DMS153 treated with DMSO at 0.1 percent for 48 hours (cell line): Measurements from ENCODE around the gene ANGPT4.

ENCODE experiments used
- DNase-seq: peaks from one replicate; lab custom pipeline; 2025; ENCODE audit not compliant: unreplicated experiment; lab: John Stamatoyannopoulos, UW

The ANGPT4 gene

DNA sequence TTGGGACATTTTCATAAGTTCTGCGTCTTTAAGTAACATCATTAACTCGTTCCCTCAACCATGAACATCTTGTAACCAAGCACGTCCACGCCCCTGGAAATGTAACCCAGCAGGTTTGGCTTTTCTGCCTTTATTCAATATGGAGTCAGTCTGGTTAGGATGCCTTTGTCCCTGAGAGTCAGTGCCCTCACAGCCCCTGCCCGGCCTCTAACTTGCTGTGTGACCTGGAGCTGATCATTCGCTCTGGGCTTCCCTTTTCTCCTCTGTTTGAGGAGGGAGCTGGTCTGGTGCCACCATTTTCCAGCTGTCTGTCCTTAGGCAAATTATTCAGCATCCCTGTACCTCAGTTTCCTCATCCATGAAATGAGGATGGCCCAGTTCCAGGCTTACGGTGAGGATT, 26.5 kb upstream of the ANGPT4 start:
- DNase-seq, result no peak

DNA sequence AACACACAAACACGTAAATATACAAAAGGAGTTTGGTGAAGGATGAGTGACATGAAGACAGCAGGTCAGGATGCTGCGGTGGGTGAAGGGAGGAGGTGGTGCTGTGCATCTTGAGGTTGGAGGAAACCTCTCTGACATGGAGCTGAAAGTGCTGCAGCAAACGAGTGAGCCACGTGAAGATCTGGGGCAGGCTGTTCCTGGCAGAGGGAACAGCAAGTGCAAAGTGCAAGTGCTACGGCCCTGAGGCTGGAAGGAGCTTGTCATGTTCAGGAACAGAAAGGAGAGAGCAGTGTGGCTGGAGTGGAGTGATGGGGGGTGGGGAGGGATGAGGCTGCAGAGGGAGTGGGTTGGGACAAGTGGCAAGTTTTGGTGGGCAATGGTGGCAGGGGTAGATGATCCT, 24.8 kb upstream of the ANGPT4 start:
- DNase-seq, result no peak

DNA sequence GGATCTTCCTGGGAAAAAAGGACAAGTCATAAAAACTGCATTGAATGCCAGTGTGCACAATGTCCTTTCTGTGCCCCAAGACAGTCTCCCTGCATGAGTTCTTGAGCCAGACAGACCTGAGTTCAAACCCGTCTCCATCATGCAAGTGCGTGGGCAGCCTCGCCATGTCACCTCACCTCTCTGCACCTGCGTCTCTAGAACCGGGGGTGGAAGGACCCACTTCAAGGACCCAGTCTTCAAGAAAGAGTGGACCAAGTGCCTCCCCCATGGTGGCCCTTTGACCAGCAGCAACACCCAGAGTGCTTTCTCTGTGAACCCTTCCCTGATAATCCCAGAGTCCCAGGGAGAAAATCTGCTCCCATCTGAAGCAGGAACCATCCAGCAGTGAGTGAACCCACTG, 23.5 kb upstream of the ANGPT4 start:
- no peak for DNase-seq

DNA sequence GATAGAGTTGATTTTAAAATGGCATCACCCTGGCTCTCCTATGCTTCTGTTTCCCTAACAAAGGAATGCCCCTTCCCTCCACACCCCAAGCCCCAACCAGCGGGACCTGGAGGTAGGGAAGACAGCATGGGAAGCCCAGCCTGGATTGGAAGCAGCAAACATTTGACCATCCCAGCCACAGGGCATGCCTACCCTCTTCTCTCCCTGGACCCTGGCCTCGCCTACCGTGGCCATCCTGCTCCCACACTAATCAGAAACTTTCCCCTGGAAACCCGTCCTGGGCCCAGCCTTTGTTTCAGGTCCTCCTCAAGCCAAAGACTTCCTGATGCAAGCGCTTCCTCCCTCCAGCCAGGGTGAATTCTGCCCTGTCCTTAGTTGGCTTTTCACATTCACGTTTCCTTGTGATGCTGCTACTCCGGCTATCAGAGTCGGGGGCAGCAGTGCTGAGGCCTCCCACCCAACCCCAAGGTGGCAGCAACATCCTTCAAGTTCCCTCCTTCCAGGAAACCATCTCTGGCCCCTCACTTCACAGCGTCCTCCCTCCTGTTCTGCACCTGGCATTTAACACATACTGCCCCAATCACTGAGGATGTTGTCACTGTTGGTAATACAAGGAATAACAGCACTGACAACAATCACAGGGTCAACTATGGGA, 18.2 kb upstream of the ANGPT4 start:
- no peak for DNase-seq

DNA sequence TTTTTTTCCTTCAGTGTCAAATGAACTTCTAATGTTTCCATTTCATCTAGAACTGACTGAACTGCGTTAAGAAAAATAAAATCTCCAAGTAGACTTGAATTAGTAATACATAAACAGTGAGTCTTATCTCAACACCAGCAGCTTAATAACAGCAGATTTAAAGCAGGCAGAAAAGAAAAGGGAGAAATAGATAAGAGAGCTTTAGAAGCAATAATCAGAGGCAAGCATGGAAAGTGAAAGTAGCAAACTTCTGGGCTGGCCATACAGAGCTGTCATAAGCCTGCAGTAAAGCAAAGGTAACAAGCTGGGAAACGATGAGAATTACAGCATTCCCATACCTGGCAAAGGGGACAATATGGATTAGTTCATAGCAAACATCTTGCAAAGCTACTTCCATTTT, 16.9 kb upstream of the ANGPT4 start:
- no peak for DNase-seq

DNA sequence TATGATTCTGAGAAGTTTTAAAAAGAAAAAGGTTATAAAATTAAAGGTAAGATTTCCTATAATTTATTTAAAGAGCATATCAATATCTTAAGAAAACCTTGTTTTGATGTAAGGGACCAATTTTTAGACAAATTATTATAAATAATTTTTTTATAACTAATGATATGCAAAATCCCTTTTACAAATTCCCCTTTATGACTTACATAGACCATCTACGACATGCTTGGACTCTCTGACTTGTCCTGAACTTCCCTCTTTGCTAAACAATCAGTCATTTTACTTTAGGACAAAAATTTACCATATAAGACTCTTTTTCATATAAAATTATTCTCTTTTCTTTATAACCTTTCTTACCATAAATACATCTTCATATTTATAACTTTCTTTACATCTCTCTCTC, 15.3 kb upstream of the ANGPT4 start:
- DNase-seq, result no peak

DNA sequence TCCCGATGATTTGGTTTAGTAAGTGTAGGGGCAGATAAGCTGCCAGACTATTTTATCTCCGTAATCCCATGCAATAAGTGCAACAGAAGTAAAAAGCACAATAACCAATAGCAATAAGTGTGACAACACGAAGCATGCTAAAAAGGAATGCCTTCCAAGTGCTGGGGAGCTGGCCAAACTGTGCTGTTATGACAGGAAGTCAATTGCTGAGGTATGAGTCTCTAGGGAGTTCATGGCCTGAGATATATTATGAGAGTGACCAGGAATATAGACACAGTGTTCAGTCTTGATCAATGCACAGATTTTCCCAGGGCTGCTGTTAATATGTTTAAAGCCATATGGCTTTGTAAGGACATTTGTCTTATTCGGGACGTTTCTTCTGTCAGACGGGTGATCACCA, 10.5 kb upstream of the ANGPT4 start:
- DNase-seq, result no peak

DNA sequence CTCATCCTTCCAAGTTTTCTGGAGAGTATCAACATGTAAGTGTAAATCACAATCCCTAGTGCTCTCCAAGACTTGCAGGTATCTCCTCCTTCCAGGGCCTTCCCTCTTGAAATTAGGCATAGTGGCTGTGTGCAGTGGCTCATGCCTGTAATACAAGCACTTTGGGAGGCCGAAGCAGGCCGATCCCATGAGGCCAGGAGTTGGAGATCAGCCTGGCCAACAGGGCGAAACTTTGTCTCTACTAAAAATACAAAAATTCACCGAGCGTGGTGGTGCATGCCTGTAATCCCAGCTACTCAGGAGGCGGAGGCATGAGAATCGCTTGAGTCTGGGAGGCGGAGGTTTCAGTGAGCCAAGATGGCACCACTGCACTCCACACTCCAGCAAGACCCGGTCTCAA, 9.4 kb upstream of the ANGPT4 start:
- DNase-seq, result no peak

DNA sequence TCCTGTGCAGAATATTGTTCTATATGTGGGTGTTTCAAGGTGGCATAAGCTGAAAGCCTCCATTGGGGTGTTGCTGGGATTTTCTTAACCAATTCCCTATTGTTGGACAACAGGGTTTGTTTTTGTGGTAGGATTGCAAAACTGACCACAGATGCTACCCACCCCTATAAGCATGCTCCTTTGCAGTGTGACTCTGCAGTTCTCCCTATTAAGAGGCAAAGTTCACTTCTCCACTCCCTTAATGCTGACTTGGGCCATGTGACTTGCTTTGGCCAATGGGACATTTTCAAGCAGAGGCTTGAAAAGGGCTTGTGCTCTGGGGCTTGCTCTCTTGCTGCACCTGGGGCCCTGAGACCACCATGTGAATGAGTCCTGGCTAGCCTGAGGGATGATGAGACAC, 8.5 kb upstream of the ANGPT4 start:
- DNase-seq, result no peak

DNA sequence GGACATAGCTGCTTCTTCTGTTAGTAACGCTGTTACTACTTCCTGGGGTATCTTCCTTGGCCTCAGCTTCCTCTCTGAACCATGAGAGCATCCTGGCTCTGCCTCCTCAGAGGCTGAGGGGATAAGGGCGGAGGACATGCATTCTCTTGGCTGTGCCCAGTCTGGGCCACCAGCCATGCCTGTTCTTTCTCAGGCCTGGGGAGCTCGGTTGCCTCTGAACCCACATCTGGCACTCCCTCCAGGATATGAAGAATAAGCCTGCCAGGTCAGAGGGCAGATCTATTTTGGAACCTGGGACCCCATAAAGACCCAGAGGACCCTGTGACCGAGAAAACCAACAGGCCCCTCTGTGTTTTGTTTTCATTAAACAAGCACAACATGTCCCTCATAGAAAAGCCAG, 6.6 kb upstream of the ANGPT4 start:
- DNase-seq, result no peak

DNA sequence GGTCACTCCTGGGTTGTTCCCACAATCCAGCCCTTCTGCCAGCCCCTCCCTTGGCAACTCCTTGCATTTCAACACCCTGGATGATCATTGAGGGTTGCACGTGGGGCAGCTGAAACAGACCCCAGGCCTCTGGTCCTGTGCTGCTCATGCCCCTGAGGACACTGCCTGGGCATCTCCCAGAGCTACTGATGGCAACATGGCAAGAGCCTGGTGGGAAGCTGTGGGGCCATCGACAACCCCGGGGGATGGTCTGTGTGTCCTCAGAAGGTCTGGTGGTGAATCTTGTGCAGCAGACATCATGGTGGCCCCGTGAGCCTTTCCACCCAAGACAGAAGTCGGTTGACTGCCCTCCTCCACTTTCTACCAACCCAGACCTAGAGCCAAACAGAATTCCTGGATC, 4.9 kb upstream of the ANGPT4 start:
- DNase-seq, result no peak

DNA sequence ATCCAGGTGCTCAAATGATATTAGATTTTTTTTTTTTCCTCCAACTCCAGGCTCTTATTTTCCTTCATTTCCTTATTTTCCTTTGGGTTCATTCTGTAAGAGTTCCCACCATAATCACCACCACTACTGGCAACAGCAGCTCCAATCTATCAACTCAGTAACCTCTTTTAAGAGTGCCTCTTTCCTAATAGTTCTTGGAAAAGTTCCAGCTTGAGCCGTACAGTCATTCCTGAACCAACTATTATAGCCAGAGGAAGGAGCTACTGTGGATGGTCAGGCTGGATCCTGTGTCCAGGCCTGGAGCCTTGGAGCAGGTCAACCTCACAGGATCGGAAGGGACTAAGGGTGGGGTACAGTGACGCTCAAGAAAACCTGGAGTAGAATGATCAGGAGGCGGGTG, 4.2 kb upstream of the ANGPT4 start:
- no peak for DNase-seq

DNA sequence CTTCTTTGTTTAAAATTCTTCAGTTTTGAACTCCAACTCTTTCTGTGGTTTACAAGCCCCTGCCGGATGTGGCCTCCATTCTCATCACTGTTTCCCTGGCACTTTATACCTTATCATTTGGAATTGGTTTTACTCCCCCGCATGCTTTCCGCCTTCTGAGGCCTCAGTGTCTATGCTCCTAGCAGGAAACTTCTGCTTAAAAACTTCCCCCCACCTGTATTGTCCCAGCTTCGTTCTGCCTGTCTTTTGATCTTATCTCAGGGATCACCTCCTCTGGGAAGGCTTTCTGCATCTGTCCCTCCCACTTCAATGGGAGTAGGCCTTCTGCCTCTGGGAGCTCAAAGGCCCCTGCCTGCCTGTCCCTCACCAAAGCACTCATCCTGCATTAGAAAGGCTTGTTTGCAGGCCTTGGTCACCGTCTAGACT, 3.4 kb upstream of the ANGPT4 start:
- DNase-seq, result no peak

DNA sequence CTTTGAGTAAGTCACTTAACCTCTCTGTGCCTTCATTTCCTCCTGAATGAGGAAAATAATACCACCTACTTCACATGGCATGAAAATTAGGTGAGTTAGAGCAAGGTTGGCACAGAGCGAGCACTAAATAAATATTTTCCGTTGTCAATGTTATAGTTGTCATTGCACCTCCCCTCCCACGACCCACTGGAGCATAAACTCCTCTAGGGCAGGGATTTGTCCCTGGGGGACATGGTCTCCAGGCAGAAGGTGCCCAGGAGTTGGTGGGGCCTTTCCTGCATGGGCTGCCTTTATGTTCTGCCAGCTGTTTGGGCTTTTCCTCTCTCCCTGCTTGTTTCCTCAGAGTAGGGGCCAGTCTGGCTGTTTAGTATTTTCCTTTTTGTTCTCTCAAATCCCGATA, 1.3 kb upstream of the ANGPT4 start:
- no peak for DNase-seq

DNA sequence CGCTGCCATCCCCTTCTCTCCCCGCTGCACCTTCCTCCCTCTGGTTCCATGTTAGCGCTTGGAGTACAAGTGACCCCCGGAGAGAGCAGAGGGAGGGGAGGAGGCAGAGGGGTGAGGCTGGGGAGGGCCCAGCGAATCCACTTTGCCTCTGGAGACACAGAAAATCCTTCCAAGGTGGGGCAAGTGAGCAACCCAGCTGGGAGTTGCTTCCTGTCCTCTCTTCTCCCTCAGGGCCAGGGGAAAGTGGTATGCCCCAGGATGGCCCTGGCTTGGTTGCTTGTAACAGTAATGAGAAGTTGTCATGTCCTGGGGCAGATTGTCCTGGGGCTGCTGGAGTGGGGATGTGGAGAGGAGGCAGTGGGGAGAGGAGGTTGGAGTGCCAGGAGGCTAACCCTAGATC, 691 bp upstream of the ANGPT4 start:
- no peak for DNase-seq

DNA sequence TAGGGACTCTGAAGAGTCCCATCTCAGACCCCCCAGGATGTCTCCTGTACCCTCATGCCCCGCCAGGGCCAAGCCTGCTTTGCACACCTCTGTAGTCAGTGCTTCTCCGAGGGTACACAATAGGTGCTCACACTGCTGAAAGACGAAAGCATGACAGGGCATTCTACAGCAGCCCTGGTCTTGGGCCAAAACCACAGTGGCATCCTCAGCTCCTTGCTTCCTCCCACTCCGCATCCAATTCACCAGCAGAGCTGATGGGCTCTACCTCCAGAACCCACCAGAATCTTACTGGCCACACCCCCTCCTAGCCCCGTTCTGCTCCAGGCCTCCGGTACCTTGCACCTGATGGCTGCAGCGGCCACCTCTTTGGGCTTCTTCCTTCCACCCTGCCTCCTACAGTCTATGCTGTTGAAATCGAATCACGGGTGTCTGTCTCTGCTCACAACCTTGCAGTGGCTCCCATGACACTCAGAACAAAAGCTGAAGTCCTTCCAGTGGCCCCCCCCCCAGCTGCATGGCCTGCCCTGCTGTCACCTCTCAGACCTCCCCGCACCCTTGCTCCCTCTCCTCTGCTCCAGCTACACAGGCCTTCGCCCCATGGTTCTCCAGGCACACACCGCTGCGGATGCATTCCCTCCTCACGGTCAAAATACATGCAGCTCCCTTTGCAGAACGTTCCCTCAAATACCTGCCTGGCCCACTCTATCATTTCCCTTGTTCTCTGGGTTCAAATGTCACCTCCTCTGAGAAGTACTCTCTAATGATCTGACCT, 1.2 kb downstream of the ANGPT4 start:
- DNase-seq, result no peak

DNA sequence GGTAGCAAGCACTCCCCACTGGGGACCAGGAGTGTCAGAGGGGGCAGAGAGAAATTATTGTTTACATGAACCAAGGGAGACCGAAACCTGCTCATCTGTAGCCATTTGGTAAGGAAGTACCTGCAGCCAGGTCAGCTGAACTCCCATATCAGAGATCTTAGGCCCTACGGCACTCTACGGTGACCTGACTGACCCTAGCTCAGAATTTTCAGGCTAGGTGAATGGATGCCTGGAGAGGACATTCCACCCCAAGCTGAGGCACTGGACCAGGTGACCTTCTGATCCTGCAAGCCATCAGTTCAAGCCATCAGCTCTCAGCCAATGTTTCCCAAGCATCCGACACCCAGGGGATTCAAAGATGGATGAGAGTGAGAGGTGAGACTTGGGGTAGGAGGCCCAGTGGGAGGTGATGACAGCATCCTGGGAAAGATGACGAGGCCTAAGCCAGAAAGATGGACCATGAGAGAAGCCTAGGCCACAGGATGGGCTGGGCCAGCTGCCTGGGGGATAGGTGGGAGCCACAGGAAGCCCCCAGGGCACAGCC, 2.8 kb downstream of the ANGPT4 start:
- no peak for DNase-seq

DNA sequence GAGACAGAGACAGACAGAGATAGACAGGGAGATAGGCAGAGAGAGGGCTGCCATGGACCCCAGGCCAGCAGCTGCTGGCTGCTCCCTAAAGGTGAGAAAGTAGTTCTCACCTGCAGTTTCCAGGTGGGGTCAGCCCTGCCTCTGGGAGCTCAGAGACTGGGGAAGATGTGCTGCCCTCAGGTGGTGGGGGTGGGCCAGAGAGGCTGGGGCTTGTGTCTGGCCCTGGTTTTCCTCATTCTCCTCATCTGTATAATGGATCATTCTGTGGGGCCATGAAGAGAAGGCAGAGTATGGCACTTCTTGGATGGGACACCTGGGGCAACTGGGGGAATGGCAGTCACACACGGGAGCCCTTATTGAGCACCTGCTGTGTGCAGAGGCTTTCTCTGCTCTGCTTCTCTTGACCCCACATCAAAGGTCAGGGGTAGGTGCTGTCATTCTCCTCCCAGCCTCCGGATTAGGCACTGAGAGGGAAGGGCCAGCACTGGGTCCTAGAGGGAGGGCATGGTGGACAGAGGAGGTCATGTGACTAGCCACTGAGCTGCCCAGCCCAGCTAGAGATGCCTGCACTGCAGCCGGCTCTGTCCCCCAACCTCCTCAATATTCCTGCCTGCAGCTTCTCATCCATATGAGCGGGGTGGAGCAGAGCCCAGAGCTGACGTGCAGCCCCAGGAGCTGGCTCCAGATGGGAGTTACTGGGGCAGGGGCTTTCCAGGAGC, 4.1 kb downstream of the ANGPT4 start:
- no peak for DNase-seq

DNA sequence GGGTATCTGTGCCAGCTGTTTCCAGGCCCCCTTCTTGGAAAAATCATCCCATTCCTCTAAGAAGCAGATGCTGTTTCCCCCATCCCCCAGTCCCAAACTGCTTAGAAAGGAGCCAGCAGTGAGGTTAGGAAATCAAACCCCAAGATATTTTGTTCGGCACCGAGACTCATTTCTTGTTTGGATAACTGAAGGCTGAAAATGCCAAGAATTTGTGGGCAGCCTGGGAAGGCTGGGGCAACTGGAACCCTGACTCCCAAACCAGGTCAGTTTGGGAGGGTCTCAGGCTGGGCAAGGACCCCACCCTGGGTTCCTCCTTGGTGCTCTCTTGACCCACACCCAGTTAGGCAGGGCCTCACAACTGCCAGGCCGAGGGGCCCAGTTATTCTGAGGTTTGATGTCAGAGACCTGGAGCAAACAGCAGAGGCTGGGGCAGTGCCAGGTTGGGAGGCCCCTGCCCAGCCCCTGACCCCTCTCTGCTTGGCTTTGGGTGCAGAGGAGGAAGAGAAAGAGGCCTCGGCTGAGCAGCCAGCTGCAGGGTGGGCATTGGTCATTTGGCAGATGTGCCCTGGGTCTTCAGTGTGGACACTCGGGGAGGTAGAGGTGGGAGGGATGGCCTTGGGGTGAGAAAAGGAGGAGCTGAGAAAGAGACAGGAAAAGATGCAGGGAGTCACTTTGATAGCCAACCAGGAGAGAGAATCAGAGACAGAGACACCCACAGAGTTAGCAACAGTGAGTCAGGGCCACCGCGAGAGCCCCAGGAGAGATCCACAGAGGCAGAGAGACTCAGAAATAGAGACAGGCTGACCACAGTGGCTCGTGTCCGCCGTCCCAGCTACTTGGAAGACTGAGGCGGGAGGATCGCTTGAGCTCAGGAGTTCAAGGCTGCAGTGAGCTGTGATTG, 5.0 kb downstream of the ANGPT4 start:
- DNase-seq, result no peak

DNA sequence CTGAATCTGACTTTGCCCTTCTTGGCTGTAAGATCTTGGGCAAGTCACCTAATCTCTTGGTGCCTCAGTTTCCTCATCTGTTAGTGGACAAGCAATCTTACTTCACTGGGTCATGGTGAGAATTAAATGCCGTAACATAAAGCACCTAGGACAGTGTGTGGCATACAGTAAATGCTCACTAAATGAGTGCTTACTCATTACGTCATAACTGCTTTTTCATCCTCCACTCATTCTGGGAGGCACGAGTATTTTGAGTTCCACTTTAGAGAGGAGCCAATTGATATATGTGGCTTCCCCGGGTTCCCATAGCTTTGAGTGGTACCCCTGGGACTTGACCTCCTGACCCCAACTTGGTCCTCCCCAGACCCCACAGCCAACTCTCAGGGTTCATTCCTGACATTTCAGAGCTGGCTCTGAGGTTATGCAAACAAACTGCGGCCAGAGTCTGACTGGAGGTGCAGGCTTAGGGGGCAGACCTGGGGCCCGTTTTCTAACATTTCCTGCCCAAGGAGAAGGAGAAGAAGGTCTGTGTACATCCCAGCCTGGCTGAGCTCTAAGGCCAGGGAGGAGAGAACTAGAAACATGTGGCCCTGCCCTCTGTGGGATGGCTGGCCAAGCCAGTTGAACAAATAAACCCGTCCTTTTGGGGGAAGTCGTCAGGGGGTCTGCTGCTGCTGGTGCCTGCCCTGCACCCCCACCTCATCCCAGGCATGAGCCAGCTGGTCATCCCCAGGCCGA, 5.8 kb downstream of the ANGPT4 start:
- no peak for DNase-seq
